Neural progenitor cell (in vitro differentiated cells): Measurements from ENCODE around the gene RFXAP.

ENCODE experiments used
- EZH2phosphoT487 ChIP-seq: fragments of 200-600 bp; sonication (generic); IDR thresholded peaks from 2 replicates; pipeline ENCODE4 v1.6.1; 2017; ENCODE audit warnings: antibody characterized with exemption
- TF ChIP-seq, protein P1 (sequence below): fragments of 200-600 bp; sonication (generic); IDR thresholded peaks from 2 replicates; pipeline ENCODE4 v1.5.1; 2017; ENCODE audit warnings: antibody characterized with exemption, mild to moderate bottlenecking

DNA sequence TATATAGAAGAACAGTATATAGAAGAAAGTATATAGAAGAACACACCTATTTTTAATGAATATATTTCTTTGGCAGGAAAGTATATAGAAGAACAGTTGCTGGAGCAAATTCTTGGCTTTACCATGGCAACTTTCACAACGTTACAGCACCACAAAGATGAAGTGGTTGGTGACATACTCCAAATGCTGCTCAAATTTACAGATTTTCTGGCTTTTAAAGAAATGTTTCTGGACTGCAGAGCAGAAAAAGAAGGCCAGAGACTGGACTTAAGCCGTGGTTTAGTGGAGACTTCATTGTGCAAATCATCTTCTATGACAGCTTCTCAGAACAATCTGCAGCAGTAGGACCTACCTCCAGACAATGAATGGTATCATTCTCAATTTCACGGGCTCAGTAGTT is 24.3 kb upstream of the RFXAP start:
- TF ChIP-seq, protein P1, sequence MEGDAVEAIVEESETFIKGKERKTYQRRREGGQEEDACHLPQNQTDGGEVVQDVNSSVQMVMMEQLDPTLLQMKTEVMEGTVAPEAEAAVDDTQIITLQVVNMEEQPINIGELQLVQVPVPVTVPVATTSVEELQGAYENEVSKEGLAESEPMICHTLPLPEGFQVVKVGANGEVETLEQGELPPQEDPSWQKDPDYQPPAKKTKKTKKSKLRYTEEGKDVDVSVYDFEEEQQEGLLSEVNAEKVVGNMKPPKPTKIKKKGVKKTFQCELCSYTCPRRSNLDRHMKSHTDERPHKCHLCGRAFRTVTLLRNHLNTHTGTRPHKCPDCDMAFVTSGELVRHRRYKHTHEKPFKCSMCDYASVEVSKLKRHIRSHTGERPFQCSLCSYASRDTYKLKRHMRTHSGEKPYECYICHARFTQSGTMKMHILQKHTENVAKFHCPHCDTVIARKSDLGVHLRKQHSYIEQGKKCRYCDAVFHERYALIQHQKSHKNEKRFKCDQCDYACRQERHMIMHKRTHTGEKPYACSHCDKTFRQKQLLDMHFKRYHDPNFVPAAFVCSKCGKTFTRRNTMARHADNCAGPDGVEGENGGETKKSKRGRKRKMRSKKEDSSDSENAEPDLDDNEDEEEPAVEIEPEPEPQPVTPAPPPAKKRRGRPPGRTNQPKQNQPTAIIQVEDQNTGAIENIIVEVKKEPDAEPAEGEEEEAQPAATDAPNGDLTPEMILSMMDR = no peak
- no peak for TF ChIP-seq EZH2phosphoT487
